Stimulated activated CD8-positive, alpha-beta memory T cell treated with anti-CD3 and anti-CD28 coated beads, Interleukin-7, amount 100 ng/mL, for 48 hours (primary cell): ENCODE data around the gene ANP32D.
"Not testable (repeated sequence)": the region's sequence is repeated elsewhere in the genome, so short reads cannot be mapped to it uniquely, and the experiment has no call there.

ENCODE experiments used
- DNase-seq, 2 donors: peaks; one replicate each; pipeline ENCODE4 v3.0.0-alpha.2; 2020; ENCODE audit warnings: low read depth in 1 of 2; ENCODE audit errors: extremely low read depth in 1 of 2

ANP32D gene

DNA sequence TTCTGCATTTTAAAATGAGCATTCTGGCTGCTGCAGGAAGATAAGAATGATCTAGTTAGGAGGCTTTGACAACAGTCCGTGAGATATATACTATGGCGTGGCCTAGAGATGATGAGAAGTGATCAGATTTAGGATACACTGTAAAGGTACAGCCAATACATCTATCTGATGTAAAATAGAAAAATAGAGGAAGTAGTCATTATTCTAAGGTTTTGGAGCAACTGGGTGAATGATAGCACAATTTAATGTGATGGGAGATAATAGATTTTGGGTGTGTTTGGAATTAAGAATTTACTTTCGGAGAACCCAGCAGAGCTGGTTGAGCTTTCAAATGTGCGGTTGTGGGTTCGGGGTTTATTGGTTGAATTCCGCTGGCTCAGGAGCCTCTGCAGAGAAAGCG lies at the start of gene ANP32D:
TSS of gene ANP32D (plus strand) at position 301 of the 400 bp plus-strand sequence. CDS start 106 bp downstream, outside the sequence.
- DNase-seq = no peak

DNA sequence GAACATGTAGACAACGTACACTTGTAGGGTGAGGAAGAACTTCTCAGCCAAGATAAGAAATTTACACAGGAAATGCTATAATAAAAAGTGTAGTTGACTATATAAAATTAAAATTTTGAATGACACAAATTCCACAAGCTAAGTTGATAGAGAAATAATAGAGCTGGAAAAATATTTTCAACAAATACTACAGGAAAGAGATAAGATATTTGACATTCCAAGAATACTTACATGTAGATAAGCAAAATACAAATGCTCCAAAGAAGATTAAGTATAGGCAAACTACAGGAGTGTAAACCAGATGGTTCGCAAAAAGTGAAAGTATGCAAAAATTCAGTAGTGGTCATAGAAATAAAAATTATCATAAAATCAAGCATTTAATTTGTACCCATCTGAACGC lies 49.2 kb upstream of the ANP32D start:
- no peak for DNase-seq

DNA sequence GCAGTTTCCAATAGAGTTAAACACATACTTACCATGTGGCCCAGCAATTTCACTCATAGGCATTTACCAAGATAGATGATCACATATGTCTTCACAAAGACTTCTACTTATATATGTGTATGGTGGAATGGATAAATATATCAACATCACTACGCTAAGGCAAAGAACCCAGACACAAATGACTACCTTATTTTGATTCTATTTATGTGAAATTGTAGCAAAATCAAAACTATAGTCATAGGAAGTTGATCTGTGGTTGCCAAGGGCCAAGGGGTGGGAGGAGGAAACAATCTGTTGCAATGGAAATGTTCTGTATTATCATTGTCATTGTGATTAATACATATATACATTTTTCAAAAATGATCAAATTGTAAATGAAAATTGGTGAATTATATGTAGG lies 47.7 kb upstream of the ANP32D start:
- DNase-seq = no peak

GRCh38 chr12:48434016-48434415 lies 38.3 kb upstream of the ANP32D start:
- not testable (repeated sequence) for DNase-seq

- DNase-seq = no peak
Observed at GRCh38 chr12:48441069-48441468, 31.3 kb upstream of the ANP32D start.

DNA sequence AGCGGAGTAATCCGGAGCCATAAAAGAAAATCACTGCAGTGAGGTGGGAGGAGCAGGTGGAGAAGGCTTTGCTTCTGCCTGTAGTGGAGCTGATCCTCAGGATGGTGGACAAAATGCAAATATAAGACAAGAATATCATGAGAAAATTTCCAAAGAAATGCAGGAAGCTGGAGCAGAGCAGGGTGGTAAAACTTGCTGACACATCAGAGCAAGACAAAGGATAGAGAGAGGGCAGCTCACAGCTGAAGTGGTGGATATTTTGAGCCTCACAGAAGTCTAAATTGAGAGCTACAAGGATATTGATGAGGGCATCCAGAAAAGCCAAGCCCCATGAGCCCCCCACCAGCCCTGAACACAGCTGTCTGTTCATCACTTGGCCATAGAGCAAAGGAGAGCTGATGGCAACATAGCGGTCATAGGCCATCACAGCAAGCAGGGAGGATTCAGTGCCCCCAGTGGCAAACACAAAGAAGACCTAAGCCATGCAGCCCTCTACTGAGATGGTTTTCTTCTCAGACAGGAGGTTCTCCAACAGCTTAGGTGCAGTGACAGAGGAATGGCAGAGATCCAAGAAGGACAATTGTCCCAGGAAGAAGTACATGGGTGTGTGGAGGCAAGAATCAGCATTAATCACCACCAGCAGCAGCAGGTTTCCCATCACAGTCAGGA lies 30.0 kb upstream of the ANP32D start:
- no peak for DNase-seq

- no peak for DNase-seq
Observed at GRCh38 chr12:48445538-48445937, 26.8 kb upstream of the ANP32D start.

- DNase-seq = no peak
Observed at GRCh38 chr12:48446161-48446776, 26.1 kb upstream of the ANP32D start.

DNA sequence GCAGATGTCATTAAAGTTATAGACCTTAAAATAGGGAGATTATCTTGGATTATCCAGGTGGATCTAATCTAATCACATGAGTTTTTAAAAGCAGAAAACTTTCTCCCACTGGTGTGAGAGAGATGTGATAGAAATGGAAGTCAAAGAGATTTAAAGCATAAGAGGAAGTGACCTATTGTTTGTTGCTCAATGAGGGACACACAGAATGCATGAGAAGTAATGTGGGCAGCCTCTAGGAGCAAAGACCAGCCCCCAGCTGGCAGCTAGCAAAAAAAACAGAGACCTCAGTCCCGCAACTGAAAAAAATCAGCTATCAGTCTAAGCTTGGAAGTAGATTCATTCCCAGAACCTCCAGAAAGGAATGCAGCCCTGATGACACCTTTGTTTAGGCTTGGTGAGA lies 24.6 kb upstream of the ANP32D start:
- DNase-seq = no peak

DNA sequence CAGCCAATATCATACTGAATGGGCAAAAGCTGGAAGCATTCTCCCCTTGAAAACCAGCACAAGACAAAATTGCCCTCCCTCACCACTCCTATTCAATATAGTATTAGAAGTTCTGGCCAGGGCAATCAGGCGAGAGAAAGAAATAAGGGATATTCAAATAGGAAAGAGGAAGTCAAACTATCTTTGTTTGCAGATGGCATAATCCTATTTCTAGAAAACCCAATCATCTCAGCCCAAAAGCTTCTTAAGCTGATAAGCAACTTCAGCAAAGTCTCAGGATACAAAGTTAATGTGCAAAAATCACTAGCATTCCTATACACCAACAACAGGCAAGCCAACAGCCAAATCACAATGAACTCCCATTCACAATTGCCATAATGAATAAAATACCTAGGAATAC lies 21.0 kb upstream of the ANP32D start:
- no peak for DNase-seq

- DNase-seq = not testable (repeated sequence)
Observed at GRCh38 chr12:48452961-48453360, 19.4 kb upstream of the ANP32D start.

- no peak for DNase-seq
Observed at GRCh38 chr12:48454667-48455066, 17.7 kb upstream of the ANP32D start.

- DNase-seq = no peak
Observed at GRCh38 chr12:48455116-48455515, 17.2 kb upstream of the ANP32D start.

DNA sequence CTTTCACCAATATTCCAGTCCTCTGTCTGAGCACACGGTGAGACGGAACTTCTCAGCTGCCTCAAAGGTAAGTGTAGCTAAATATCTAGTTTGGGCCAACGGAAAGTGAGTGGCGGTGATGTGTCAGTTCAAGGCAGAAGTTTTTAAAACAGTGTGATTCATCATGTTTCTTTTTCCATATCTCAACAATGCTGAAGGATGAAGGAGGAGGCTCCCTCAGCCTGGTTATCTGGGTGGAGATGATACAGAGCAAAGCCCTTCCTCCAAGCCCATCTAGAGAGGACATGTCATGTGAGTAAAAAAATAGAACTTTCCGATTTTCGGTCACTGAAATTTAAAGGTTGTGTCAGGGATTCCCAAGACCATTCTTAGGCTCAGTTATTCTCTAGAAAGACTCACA lies 13.1 kb upstream of the ANP32D start:
- DNase-seq = no peak

- not testable (repeated sequence) for DNase-seq
Observed at GRCh38 chr12:48469027-48469426, 3.3 kb upstream of the ANP32D start.

- DNase-seq = no peak
Observed at GRCh38 chr12:48473061-48473460, 702 bp downstream of the ANP32D start.

DNA sequence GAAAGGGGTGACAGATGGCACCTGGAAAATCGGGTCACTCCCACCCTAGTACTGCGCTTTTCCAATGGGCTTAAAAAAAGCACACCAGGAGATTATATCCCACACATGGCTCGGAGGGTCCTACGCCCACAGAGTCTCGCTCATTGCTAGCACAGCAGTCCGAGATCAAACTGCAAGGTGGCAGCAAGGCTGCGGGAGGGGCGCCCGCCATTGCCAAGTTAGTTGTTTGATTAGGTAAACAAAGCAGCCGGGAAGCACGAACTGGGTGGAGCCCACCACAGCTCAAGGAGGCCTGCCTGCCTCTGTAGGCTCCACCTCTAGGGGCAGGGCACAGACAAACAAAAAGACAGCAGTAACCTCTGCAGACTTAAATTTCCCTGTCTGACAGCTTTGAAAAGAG lies 2.1 kb downstream of the ANP32D start:
- not testable (repeated sequence) for DNase-seq

- DNase-seq = no peak
Observed at GRCh38 chr12:48482198-48482597, 9.8 kb downstream of the ANP32D start, which contains the start of gene C12orf54. Gene C12orf54, plus strand, starts transcription at chr12:48482498. Its CDS starts 799 bp downstream, at chr12:48483297.

GRCh38 chr12:48482930-48483329 lies 10.6 kb downstream of the ANP32D start:
- no peak for DNase-seq

DNA sequence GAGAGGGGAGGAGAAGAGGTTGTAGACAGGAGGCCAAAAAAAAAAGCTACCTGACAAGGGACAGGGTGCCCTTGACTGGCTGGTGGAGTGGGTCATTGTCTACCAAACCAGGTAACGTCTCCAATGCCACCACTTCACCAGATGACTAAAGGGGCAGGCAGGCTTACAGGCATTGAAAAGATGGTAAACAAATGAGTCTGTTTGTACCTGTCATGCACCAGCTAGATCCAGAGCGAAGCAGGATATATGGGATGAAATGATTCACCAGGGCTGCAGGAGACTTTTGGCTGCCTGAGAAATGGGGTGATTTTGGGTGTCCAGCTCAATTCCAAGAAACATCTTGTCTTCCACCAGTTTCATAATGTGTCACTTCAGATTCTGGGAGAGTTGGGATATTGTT lies 13.9 kb downstream of the ANP32D start:
- no peak for DNase-seq

- no peak for DNase-seq
Observed at GRCh38 chr12:48486679-48487078, 14.3 kb downstream of the ANP32D start.

DNA sequence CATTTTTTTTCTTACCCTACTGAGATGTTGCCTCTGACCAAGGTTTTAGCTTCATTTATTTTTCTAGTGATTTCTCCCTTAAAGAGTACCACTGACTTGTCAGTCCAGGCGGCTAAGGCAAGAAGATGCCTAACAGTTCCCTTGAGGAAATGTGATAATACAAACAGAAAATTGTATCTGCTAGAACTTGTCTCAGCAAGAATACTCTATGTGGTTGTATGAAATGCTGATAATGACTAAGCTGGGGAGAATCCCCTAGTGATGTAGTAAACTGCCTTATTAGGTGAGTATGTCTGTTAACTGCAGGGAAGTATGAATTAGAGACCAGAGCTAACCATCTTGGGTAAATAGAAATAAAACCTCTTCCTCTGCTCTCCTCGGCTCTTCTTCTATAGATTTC lies 16.7 kb downstream of the ANP32D start:
- DNase-seq = no peak

DNA sequence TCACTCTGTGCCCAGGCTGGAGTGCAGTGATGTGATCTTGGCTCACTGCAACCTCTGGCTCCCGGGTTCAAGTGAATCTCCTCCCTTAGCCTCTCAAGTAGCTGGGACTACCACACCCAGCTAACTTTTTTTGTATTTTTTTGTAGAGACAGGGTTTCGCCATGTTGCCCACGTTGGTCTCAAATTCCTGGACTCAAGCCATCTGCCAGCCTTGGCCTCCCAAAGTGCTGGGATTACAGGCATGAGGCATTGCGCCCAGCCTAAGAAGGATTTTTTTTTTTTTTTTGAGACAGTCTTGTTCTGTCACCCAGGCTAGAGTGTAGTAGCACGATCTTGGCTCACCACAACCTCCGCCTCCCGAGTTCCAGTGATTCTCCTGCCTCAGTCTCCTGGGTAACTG lies 17.1 kb downstream of the ANP32D start:
- not testable (repeated sequence) for DNase-seq
